ENCODE results near the gene DNAH14.

DNA sequence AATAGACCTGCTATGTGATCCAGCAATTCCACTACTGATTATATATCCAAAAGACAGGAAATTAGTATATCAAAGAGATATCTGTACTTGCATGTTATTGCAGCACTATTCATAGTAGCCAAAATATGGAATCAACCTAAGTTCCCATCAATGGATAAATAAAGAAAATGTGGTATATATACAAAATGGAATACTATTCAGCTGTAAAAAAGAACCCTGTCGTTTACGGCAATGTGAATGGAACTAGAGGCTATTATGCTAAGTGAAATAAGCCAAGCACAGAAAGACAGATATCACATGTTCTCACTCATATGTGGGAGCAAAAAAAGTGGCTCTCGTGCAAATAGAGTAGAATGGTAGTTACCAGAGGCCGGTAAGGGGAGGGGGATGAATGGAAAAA, 9.2 kb downstream of the DNAH14 start:
- TF ChIP-seq U2AF1 (optimal IDR thresholded peaks at IDR 0.05; ENCODE audit: low read depth, low read length): no peak
- no peak for TF ChIP-seq SIN3A (IDR thresholded peaks at IDR 0.05; ENCODE audit: borderline replicate concordance in 2 of 2, control insufficient read depth in 1 of 2, low read depth in 2 of 2, low read length in 2 of 2)
- TF ChIP-seq EGR1 (conservative IDR thresholded peaks at IDR 0.05): no peak

All from K562 (cell line).